ENCODE results near the gene MUC15.

DNA sequence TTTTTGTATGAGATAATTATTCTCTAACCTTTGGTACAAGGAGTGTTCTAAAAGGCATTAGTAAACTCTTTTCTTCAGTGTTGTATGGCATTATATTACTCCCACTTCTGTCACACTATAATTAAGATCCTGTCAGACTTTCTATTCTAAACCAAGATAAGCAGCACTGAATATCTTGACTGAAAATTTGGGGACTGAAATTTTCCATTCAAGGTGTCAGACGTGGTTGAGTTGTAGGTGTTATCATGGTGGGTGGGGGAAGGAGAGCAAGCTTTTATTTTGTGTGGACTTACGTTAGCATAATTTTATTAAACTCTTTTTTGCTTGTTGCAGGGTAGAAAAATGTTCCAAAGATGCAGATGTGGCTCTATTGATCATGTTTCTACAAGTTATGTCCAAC, 22.9 kb downstream of the MUC15 start:
- TF ChIP-seq PPARA (CRISPR knock-in tag; IDR thresholded peaks at IDR 0.05; ENCODE audit: borderline replicate concordance) (no peak), ZFP30 (CRISPR knock-in tag; IDR thresholded peaks at IDR 0.05) (no peak), PATZ1 (CRISPR knock-in tag; IDR thresholded peaks at IDR 0.05; ENCODE audit: borderline replicate concordance) (no peak), CSRNP3 (CRISPR knock-in tag; IDR thresholded peaks at IDR 0.05) (no peak), OSR1 (CRISPR knock-in tag; IDR thresholded peaks at IDR 0.05) (no peak), ESRRG (CRISPR knock-in tag; IDR thresholded peaks at IDR 0.05) (no peak), ARNTL (CRISPR knock-in tag; IDR thresholded peaks at IDR 0.05; ENCODE audit: borderline replicate concordance, low read depth) (no peak)
- TF ChIP-seq, protein P1, sequence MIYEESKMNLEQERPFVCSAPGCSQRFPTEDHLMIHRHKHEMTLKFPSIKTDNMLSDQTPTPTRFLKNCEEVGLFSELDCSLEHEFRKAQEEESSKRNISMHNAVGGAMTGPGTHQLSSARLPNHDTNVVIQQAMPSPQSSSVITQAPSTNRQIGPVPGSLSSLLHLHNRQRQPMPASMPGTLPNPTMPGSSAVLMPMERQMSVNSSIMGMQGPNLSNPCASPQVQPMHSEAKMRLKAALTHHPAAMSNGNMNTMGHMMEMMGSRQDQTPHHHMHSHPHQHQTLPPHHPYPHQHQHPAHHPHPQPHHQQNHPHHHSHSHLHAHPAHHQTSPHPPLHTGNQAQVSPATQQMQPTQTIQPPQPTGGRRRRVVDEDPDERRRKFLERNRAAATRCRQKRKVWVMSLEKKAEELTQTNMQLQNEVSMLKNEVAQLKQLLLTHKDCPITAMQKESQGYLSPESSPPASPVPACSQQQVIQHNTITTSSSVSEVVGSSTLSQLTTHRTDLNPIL (CRISPR knock-in tag; IDR thresholded peaks at IDR 0.05; ENCODE audit: low read depth), result no peak

Data from SK-N-SH treated with all-trans-retinoic acid at 6 μM for 48 hours (cell line).